Measurements from ENCODE around the gene BTNL9.

The BTNL9 gene

DNA sequence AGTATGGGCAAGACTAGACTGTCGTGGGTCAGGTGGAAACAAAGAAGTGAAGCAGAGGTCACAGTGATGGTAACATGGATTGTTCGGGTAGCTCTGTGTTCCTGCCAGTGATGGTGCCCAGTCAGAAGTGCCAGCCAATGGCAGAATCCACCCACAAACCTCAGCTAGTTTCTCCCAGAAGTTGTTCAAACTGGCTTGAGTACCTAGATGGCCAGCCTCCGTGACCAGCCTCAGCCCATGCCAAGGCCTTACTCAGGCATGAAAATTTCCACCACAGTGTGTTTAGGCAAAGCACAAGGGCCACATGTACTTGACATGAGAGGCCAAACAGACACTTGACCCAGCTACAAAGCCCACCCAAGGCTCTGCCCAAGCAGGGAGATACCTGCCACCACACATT lies 19.4 kb upstream of the BTNL9 start:
- no peak for TF ChIP-seq CTCF (IDR thresholded peaks at IDR 0.05)
- intact Hi-C loops (cut with DNase I; ENCODE audit: low total_unique reads): no loop called here
- DNase-seq: no peak

DNA sequence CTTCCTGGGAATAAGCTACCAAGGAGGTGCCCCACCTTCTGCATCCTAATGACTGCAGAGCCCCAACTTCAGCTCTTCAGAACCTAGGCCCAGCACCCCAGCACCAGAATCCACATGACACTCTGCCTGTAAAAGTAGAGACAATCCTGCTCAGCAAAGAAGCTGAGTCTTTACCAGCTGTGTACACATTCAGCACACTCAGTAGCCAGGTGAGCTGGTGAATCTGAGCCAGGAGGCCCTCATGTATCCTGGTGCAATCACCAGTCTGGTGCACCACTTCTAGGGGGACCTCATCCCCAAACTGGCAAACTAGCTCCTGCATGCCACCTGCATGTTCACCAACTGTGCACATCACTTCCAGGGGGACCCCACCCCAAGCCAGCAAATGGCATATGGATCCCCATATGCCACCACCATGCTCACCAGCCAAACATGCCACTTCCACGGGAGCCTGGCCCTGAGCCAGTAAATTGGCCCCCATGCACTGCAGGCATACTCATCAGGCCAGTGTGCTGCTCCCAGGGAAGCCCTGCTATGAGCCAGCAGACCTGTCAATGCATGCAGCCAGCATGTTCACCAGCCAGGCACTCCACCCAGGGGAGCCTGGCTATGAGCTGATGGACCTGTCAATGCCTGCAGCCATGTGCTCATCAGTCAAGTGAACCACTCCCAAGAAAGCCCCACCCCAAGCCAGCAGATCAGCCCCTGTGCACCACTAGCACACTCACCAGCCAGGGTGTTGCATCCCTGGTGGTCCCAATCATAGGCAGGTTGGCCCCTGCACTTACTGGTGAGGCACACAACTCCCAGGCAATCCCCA lies 15.6 kb upstream of the BTNL9 start:
- H3K27me3 ChIP-seq: peaks cover 0 to 2% of the 10 kb centered on the region in 2 donors
- H3K36me3 ChIP-seq: no peaks in the 10 kb centered on the region
- no peak overlapping the region for H3K27ac ChIP-seq
- no peaks in the 10 kb centered on the region for H3K4me1 ChIP-seq
- intact Hi-C loops (cut with DNase I; ENCODE audit: low total_unique reads): no loop called here
- no peak for TF ChIP-seq CTCF (IDR thresholded peaks at IDR 0.05)
- H3K4me3 ChIP-seq: no peak overlapping the region
- DNase-seq: no peak
- peaks cover 0 to 25% (median 23%) of the 10 kb centered on the region in 3 donors for H3K9me3 ChIP-seq

More for the DNA sequence above, 19.4 kb upstream of the BTNL9 start:
- no peak overlapping the region for H3K27ac ChIP-seq
- no peaks in the 10 kb centered on the region for H3K36me3 ChIP-seq
- H3K27me3 ChIP-seq: peaks cover 0 to 2% of the 10 kb centered on the region in 2 donors
- H3K9me3 ChIP-seq: peaks cover 0 to 17% (median 17%) of the 10 kb centered on the region in 3 donors
- H3K4me3 ChIP-seq: no peak overlapping the region
- no peaks in the 10 kb centered on the region for H3K4me1 ChIP-seq

DNA sequence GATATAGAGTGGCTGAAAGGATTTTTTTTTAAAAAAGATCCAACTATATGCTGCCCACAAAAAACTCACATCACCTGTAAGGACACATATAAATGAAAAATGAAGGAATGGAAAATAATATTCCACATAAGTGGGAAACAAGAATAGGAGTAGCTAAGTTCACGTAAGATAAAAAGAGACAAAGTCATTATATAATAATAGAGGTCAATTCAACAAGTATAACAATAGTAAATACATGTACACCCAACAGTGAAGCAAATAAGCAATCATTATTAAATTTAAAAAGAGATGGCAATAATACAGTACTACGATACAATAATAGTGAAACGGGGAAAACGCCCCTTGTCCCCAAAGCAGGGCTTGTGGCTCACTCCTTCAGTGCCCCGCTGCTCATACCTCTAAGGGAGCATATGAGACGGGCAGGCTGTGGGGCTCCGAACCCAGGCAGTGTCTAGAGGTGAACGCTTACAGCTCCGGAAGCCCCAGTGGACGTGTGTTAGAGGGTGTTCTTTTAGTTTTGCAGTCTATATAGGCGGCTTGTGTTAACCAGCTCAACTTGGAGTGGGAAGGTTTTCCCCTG lies 12.5 kb upstream of the BTNL9 start:
- TF ChIP-seq CTCF (IDR thresholded peaks at IDR 0.05): no peak
- DNase-seq: no peak
- Histone ChIP-seq H3K27ac (no peak overlapping the region), H3K4me1 (no peaks in the 10 kb centered on the region), H3K27me3 (peaks cover 0 to 2% of the 10 kb centered on the region in 2 donors), H3K4me3 (no peak overlapping the region), H3K9me3 (peaks cover 0 to 20% (median 17%) of the 10 kb centered on the region in 3 donors), H3K36me3 (no peaks in the 10 kb centered on the region)
- intact Hi-C loops (cut with DNase I; ENCODE audit: low total_unique reads): no loop called here

DNA sequence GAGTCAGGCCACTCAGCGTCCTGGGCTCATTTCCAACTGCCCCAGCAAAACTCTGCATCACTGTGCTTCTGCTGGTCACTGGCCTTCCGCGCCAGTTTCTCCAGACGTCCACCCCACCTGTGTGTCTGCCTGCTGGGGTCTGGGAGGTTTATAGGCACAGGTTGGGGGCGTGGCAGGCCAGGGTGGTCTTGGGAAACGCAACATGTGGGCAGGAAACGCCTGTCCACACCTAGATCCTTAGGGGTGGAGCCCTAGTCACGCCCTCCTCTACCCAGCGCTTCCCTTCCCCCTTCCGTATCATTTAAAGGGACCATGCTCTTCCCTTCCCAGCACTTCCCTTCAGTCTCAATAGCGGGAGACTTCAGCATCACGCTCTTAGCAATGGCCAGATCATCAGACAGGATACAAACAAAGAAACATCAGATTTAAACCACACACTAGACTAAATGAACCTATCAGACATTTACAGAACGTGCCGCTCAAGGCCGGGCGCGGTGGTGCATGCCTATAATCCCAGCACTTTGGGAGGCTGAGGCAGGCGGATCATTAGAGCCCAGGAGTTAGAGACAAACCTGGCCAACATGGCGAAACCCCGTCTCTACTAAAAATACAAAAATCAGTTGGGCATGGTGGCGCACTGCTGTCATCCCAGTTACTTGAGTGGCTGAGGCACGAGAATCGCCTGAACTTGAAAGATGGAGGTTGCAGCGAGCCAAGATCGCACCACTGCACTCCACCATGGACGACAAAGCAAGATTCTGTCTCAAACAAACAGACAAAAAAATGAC lies 11.8 kb upstream of the BTNL9 start:
- intact Hi-C loops (cut with DNase I; ENCODE audit: low total_unique reads): no loop called here

More for the DNA sequence above, 11.8 kb upstream of the BTNL9 start:
- Histone ChIP-seq H3K4me1 (no peaks in the 10 kb centered on the region), H3K9me3 (peaks cover 0 to 20% (median 15%) of the 10 kb centered on the region in 3 donors), H3K36me3 (no peaks in the 10 kb centered on the region), H3K27ac (no peak overlapping the region), H3K4me3 (no peak overlapping the region), H3K27me3 (peaks cover 0 to 2% of the 10 kb centered on the region in 2 donors)
- no peak for DNase-seq
- no peak for TF ChIP-seq CTCF (IDR thresholded peaks at IDR 0.05)
